Measurements from ENCODE around the gene IL2RA.

- TF ChIP-seq ARNTL (CRISPR knock-in tag; IDR thresholded peaks at IDR 0.05; ENCODE audit: borderline replicate concordance, low read depth) (no peak), CREB5 (CRISPR knock-in tag; IDR thresholded peaks at IDR 0.05; ENCODE audit: low read depth) (no peak), ZFP30 (CRISPR knock-in tag; IDR thresholded peaks at IDR 0.05) (no peak), BACH2 (CRISPR knock-in tag; IDR thresholded peaks at IDR 0.05; ENCODE audit: borderline replicate concordance) (no peak), ZFP3 (CRISPR knock-in tag; IDR thresholded peaks at IDR 0.05) (no peak), TSHZ2 (CRISPR knock-in tag; IDR thresholded peaks at IDR 0.05) (no peak), PPARA (CRISPR knock-in tag; IDR thresholded peaks at IDR 0.05; ENCODE audit: borderline replicate concordance) (no peak)
These were observed 52.2 kb downstream of the IL2RA start for GRCh38 chr10:6009961-6010360.

Measured in SK-N-SH treated with all-trans-retinoic acid at 6 μM for 48 hours (cell line).